Ureter (tissue), 1 donor: ENCODE results near the gene KIN. TPM values are rescaled to one million over a fixed set of nuclear protein-coding genes. Genes with fewer than 3 reads are reported as not detected.
A peak's percentile ranks its signal among the peaks of the same experiment; 100 is the strongest.
"Not testable (repeated sequence)": the region's sequence is repeated elsewhere in the genome, so short reads cannot be mapped to it uniquely, and the experiment has no call there.

Experiments
- DNase-seq: peaks from one replicate; pipeline ENCODE4 v3.0.0-alpha.2; 2020; ENCODE audit warnings: low spot score
- total RNA-seq: library from RNA; stranded (reverse); gene quantifications from one replicate; pipeline ENCODE4 v1.2.4, GENCODE V29; 2023
- donor health status: DM: yes; HTN: yes; CAD: no.

KIN gene
- 11.5 TPM for total RNA-seq

GRCh38 chr10:7787857-7788638 lies at the start of gene KIN, which contains the start of gene ATP5F1C:
Gene KIN, minus strand, starts transcription at chr10:7787993. Its CDS starts 60 bp downstream, at chr10:7787933.
Gene ATP5F1C, plus strand, starts transcription at chr10:7788177. Its CDS starts 31 bp downstream, at chr10:7788208.
- peak; percentile 98 for DNase-seq

GRCh38 chr10:7836571-7836970 lies 48.8 kb upstream of the KIN start:
- DNase-seq = no peak

- DNase-seq = no peak
Measured at GRCh38 chr10:7834262-7834661, 46.5 kb upstream of the KIN start.

GRCh38 chr10:7833210-7833609 lies 45.4 kb upstream of the KIN start:
- no peak for DNase-seq

GRCh38 chr10:7832060-7832459 lies 44.3 kb upstream of the KIN start:
- no peak for DNase-seq

GRCh38 chr10:7829289-7829834 lies 41.6 kb upstream of the KIN start:
- no peak for DNase-seq

GRCh38 chr10:7826971-7827370 lies 39.2 kb upstream of the KIN start:
- DNase-seq = no peak

- no peak for DNase-seq
Measured at GRCh38 chr10:7824251-7824650, 36.5 kb upstream of the KIN start.

GRCh38 chr10:7819121-7819460 lies 31.3 kb upstream of the KIN start:
- no peak for DNase-seq

GRCh38 chr10:7818295-7819120 lies 30.7 kb upstream of the KIN start, which contains the start of gene TAF3:
Gene TAF3, plus strand, starts transcription at chr10:7818505. Its CDS starts 205 bp downstream, at chr10:7818710.
- peak; percentile 95 for DNase-seq

- DNase-seq = no peak
Measured at GRCh38 chr10:7817984-7818294, 30.1 kb upstream of the KIN start.

GRCh38 chr10:7817576-7817975 lies 29.8 kb upstream of the KIN start:
- no peak for DNase-seq

- DNase-seq = no peak
Measured at GRCh38 chr10:7813481-7813880, 25.7 kb upstream of the KIN start.

GRCh38 chr10:7811743-7812142 lies 23.9 kb upstream of the KIN start:
- DNase-seq = not testable (repeated sequence)

- no peak for DNase-seq
Measured at GRCh38 chr10:7811000-7811399, 23.2 kb upstream of the KIN start.

- no peak for DNase-seq
Measured at GRCh38 chr10:7810443-7810842, 22.6 kb upstream of the KIN start.

- no peak for DNase-seq
Measured at GRCh38 chr10:7808686-7809267, 21.0 kb upstream of the KIN start.

- no peak for DNase-seq
Measured at GRCh38 chr10:7804741-7805140, 16.9 kb upstream of the KIN start.

GRCh38 chr10:7804216-7804615 lies 16.4 kb upstream of the KIN start:
- DNase-seq = no peak

GRCh38 chr10:7802606-7803005 lies 14.8 kb upstream of the KIN start:
- no peak for DNase-seq

GRCh38 chr10:7797582-7797981 lies 9.8 kb upstream of the KIN start:
- DNase-seq = no peak

GRCh38 chr10:7795605-7796004 lies 7.8 kb upstream of the KIN start:
- DNase-seq = no peak
